Testis (tissue), 2 donors: Measurements from ENCODE around the gene ITM2C.

ENCODE experiments used
- POLR2A ChIP-seq: fragments of 450-650 bp; IDR thresholded peaks from one replicate; pipeline ENCODE4 v1.6.1; 2017; ENCODE audit warnings: antibody characterized with exemption, mild to moderate bottlenecking, moderate library complexity
- TF ChIP-seq, protein P1 (sequence below), 3 experiments: fragments of 450-650 bp in 2 of 3; fragments of 200-600 bp in 1 of 3; sonication (generic) in 1 of 3; IDR thresholded peaks; one replicate each; pipeline ENCODE4 v1.5.1; 2016 to 2019; ENCODE audit warnings: antibody characterized with exemption in 3 of 3, mild to moderate bottlenecking in 2 of 3, moderate library complexity in 1 of 3

DNA sequence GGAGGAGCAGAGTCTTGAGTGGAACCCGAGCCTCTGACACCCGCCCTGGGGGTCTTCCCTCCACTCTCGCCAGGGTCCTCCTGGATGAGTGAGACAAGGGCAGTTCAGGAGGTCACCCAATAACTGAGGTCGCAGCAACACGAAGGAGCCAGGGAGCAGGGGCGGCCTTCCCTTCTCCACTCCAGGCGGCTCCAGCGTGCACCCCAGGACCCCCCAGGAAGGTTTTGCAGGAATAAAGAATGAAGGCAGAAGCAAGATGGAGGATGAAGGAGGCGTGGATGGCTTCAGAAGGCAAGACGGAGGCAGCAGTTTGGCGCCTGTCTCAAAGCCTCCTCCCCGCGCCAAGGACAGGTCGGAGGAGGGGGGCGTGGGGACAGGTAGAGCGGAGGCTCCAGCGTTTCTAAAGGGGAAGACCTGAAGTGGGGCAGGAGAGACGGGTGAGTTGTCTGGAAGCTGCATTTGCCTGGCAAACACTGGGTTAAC lies 579 bp upstream of the ITM2C start:
- TF ChIP-seq, protein P1, sequence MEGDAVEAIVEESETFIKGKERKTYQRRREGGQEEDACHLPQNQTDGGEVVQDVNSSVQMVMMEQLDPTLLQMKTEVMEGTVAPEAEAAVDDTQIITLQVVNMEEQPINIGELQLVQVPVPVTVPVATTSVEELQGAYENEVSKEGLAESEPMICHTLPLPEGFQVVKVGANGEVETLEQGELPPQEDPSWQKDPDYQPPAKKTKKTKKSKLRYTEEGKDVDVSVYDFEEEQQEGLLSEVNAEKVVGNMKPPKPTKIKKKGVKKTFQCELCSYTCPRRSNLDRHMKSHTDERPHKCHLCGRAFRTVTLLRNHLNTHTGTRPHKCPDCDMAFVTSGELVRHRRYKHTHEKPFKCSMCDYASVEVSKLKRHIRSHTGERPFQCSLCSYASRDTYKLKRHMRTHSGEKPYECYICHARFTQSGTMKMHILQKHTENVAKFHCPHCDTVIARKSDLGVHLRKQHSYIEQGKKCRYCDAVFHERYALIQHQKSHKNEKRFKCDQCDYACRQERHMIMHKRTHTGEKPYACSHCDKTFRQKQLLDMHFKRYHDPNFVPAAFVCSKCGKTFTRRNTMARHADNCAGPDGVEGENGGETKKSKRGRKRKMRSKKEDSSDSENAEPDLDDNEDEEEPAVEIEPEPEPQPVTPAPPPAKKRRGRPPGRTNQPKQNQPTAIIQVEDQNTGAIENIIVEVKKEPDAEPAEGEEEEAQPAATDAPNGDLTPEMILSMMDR (IDR thresholded peaks at IDR 0.05), result no peak
- TF ChIP-seq POLR2A, result no peak
